Smooth muscle cell of the brain vasculature (primary cell): ENCODE results near the gene ASIC2.

Source experiments
- DNase-seq: peaks from one replicate; pipeline ENCODE4 v3.0.0-alpha.2; 2012; ENCODE audit warnings: low read depth, low spot score

The ASIC2 gene

DNA sequence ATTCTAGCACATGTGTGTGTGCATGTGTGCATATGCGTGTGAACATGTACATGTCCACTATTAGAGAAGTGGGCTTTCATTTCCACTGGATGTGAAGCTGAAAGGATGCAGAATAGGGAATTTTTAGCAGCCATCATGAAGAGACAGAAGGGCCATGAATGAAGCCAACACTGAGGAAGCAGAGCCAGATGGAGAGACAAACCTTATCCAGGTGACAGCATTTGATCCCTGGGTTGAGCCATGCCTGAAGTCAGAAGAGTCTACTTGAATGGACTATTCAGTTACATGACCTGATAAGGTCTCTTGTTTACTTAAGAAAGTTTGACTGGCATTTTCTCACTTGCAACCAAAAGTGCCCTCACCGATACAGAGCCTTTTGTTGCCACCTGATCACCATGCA, 88.4 kb downstream of the ASIC2 start:
- DNase-seq: no peak

GRCh38 chr17:33204156-33204555, 88.9 kb downstream of the ASIC2 start:
- no peak for DNase-seq

- DNase-seq: no peak
These were observed 90.1 kb downstream of the ASIC2 start for GRCh38 chr17:33202796-33203495.

DNA sequence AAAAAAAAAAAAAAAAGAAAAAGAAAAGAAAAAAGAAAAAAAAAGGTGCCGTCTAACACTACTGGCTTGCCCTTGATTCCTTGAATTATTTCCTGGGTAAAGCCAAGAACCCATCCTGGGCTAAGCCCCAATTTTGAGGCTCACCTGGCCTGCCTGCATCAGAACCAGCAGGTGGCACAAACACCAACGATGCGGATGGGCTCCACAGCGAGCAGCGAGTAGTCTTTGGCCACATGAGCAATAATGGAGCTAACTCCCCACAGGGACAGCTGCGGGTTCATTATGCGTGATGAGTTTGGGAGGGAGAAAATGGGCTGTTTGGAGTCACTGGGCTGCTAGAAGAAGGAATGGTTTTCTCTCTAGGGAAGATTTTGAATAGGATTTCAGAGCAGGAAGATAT, 91.1 kb downstream of the ASIC2 start:
- DNase-seq: no peak

DNA sequence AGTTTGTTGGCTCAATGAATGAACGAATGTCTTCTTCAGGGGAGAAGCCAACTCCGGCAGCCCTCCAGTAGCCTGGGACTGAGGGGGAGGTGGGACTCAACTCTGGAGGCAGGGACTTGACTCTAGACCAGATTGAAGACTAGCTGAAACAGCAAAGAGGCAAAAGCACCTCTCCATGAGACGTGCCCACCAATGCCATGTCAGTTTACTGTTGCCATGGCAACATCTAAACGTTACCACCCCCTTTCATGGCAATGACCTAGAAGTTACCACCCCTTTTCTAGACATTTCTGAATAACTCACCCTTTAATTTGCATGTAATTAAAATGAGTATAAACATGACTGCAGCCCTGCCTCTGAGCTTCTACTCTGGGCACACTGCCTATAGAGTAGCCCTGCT, 91.8 kb downstream of the ASIC2 start:
- DNase-seq: no peak

DNA sequence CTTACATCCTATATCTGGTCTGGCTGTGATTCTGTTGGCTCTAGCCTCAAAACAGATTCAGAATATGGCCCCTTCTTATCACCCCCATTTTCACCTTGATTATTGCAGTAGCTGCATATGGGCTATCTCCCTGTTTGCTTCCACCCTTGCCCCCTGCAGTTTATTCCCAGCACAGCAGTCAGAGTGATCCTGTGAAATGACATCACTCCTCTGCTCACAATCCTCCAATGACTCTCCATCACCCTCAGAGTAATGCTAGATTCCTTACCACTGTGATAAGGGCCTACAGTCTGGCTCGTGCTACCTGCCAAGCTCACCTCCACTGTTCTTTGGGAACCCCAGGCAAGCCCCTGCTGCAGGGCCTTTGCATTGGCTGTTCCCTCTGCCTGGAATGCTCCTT, 92.5 kb downstream of the ASIC2 start:
- no peak for DNase-seq

- DNase-seq: no peak
These were observed 93.3 kb downstream of the ASIC2 start for GRCh38 chr17:33199571-33200510.

- no peak for DNase-seq
These were observed 94.1 kb downstream of the ASIC2 start for GRCh38 chr17:33198954-33199353.

GRCh38 chr17:33197342-33197741, 95.8 kb downstream of the ASIC2 start:
- no peak for DNase-seq

DNA sequence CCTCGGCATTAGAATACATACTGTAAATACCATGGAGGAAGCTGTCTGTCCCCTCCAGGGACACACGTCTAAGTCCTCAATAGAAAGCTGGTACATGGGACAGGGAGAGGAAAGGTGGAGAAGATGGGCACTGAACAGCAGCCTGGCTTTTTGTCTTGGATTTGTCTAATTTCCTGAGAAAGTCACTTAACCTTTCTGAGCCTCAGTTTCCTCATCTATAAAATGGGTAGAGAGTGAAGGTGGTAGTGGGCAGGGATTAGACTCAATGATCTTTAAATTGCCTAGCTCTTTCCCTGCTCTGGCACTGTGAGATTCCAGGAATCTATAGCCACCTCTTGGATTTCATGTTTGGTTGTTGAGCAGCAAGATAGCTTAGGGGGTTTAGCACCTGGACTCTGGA, 96.2 kb downstream of the ASIC2 start:
- DNase-seq: no peak

DNA sequence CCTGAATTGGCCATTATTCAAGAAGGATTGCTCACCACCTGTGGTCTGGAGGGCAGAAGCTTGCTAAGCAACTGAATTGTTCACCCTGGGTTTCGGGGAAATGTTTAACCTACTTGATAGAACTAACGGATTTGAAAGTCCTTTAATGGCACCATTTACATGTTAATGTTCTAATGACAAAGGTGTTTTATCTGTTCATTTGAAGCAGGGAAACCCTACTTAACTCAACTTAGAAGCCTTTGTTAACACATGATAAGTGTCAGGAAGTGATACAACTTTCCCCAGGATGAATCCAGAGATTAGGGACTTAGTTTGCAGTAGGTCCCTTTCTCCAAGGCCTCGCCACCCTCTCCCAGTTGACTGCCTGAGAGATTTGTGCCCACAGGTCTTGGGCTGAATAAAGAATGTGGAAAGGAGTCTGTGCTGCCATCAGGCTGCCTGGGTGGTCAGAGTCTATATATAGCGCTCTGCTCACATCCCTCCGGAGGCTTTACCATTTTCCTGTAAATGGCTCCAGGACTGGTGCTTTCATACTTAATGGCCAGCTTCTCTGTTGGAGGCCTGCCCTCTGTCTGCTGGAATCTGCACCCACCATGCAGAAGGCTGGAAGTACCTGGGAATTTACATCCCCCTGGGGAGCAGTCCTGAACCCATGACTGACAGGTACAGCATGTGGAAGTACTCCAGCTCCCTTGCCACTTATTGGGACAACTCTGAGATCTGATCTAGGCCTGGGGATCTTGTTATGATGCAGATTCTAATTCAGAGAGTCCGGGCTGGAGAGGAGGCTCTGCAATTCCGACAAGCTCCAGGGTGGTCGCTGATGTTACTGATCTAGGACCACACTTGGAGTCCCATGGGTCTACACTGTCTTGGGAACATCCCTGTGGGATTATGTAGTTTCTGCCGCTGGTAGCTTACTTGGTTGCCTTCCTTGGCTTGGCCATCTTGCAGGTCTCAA, 99.9 kb downstream of the ASIC2 start:
- DNase-seq: no peak

GRCh38 chr17:33183487-33184026, 109.5 kb downstream of the ASIC2 start:
- DNase-seq: no peak

GRCh38 chr17:33179151-33179550, 113.9 kb downstream of the ASIC2 start:
- DNase-seq: no peak

- DNase-seq: no peak
These were observed 114.4 kb downstream of the ASIC2 start for GRCh38 chr17:33178681-33179080.

DNA sequence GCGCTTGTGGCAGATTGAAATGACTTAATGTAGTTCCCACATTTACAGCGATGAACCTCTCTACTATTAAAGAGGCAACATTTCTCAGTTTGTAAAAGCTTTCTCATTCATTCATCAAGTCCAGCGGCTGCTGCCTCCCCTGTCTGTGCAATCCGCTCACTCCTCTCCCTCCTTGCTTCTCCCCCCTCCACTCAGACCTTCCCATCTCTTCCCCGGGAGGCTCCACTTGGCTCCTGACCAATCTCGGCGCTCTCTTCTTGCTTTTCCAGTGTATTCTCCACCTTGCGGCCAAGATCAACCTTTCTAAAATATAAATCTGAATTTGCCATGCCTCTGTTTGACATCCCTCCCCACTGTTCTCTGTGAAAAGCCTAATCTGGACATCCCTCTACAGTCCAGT, 117.5 kb downstream of the ASIC2 start:
- no peak for DNase-seq

DNA sequence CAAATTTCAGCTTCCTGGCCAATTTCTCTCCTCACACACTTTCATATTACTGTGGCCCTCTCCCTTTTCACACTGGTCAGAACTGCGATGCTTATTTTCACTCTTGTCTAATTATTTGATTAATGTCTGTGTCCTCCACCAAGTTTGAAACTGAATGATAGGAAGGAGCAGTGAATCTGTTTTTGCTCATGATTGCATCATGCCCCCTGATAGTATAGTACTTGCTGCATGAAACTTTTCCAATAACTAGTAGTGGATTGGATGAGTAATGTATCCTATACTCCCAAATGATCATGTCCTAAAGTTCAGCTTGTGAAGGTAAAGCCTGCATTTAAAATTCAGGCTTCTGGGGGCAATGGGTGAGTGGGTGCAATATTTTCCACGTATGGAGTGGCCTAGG, 121.2 kb downstream of the ASIC2 start:
- DNase-seq: no peak

- no peak for DNase-seq
These were observed 123.4 kb downstream of the ASIC2 start for GRCh38 chr17:33169580-33170285.

GRCh38 chr17:33167736-33168135, 125.4 kb downstream of the ASIC2 start:
- DNase-seq: no peak

GRCh38 chr17:33166472-33166871, 126.6 kb downstream of the ASIC2 start:
- DNase-seq: no peak

DNA sequence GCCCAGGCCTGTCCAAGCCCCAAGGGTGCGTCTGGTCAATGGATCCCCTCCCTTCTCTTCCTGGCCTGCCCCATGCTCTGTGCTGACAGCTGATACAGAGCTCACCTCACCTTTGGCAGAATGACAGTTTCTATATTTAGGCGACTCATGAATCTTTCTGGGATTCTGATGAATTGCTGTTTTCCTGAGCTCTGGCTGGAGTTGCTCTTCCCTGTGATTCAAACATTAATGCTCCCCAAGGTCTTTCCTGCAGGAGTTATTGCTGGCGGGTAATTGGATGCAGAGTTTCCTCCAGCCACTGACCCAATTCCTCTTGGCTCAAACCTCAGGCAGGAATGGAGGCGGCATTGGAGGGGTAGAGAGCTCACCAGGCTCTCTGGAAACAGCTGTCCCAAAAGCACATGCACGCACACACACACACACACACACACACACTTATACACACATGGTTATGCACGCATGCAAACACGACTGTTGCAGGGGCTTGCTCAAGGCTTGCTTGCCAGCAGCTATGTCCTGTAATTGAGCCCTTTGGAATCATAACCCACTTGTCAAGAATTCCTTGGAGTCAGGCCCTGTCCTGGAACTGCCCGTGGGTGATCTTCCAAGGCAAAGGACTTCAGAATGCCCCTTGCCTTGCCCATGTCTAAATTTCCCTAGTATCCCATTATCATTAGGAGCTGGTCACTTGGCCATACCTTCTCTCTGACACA, 128.8 kb downstream of the ASIC2 start:
- no peak for DNase-seq
